K562 (cell line): Measurements from ENCODE around the gene NRF1. TPM values are rescaled to one million over a fixed set of nuclear protein-coding genes. Genes with fewer than 3 reads are reported as not detected.
A peak's percentile ranks its signal among the peaks of the same experiment; 100 is the strongest.

ENCODE experiments used
- ELF4 ChIP-seq: fragments of 450-650 bp; formaldehyde crosslinking; IDR thresholded peaks from 2 replicates; pipeline ENCODE4 v1.4.0; 2022; ENCODE audit warnings: missing genetic modification characterization
- ETV5 ChIP-seq: sonication (generic); formaldehyde crosslinking; IDR thresholded peaks from 2 replicates; pipeline ENCODE4 v1.4.0; 2020; ENCODE audit warnings: low read depth, mild to moderate bottlenecking, missing genetic modification reagents
- ETV6 ChIP-seq, 3 experiments: fragments of 150-350 bp in 1 of 3; sonication (generic) in 1 of 3; formaldehyde crosslinking in 1 of 3; IDR thresholded peaks; 2 replicates each; pipeline versions ENCODE4 v1.6.1 to v1.8.0; 2014 to 2022; ENCODE audit warnings: borderline replicate concordance in 2 of 3, low read depth in 2 of 3, antibody characterized with exemption in 1 of 3, low read length in 1 of 3, mild to moderate bottlenecking in 1 of 3, missing genetic modification reagents in 1 of 3
- FOXP4 ChIP-seq: sonication (generic); formaldehyde crosslinking; IDR thresholded peaks from 2 replicates; pipeline ENCODE4 v1.8.0; 2022; ENCODE audit warnings: mild to moderate bottlenecking, missing genetic modification reagents, borderline replicate concordance
- ILK ChIP-seq: fragments of 450-650 bp; IDR thresholded peaks from 2 replicates; pipeline ENCODE4 v1.6.1; 2016; ENCODE audit warnings: missing genetic modification characterization, low read depth, mild to moderate bottlenecking, missing compliant biosample characterization, moderate library complexity, borderline replicate concordance
- KDM2B ChIP-seq: fragments of 250-450 bp; sonication (Bioruptor Pico); IDR thresholded peaks from 2 replicates; pipeline ENCODE4 v1.8.0; 2021; ENCODE audit warnings: mild to moderate bottlenecking, moderate library complexity
- MTA2 ChIP-seq: fragments of 450-650 bp; IDR thresholded peaks from 2 replicates; pipeline ENCODE4 v1.6.1; 2016; ENCODE audit warnings: low read depth
- NFIC ChIP-seq: fragments of 450-650 bp; IDR thresholded peaks from 2 replicates; pipeline ENCODE4 v1.6.1; 2017; ENCODE audit warnings: mild to moderate bottlenecking, inconsistent platforms
- PHB2 ChIP-seq: fragments of 450-650 bp; IDR thresholded peaks from 2 replicates; pipeline ENCODE4 v1.6.1; 2017; ENCODE audit warnings: low read depth
- SOX6 ChIP-seq: fragments of 450-650 bp; IDR thresholded peaks from 2 replicates; pipeline ENCODE4 v1.6.1; 2014; ENCODE audit warnings: mild to moderate bottlenecking
- TAF1 ChIP-seq: IDR thresholded peaks from 2 replicates; pipeline ENCODE4 v1.6.1; 2011; ENCODE audit warnings: mild to moderate bottlenecking, low read length, moderate library complexity; ENCODE audit not compliant: insufficient read depth, control insufficient read depth, severe bottlenecking; ENCODE audit errors: extremely low read depth
- TBL1XR1 ChIP-seq, 2 experiments: IDR thresholded peaks; 2 replicates each; pipeline ENCODE4 v1.6.1; 2012; ENCODE audit warnings: improper control_type of control experiment in 2 of 2, low read length in 2 of 2, mild to moderate bottlenecking in 1 of 2
- TCF7L2 ChIP-seq: fragments of 150-350 bp; IDR thresholded peaks from 2 replicates; pipeline ENCODE4 v1.6.1; 2016; ENCODE audit warnings: low read depth, mild to moderate bottlenecking, low read length, moderate library complexity
- polyA plus RNA-seq, 8 experiments: library from polyadenylated mRNA; depleted of rRNA in 4 of 8; stranded (reverse) in 5 of 8; unstranded in 3 of 8; fragments of >200 nt; fragmentation: Nextera tagmentation in 2 of 8; fragmentation: Illumina TruSeq in 1 of 8; extraction: Ambion mirVana in 2 of 8; extraction: Trizol in 1 of 8; gene quantifications; 2 replicates each; pipeline versions ENCODE4 v1.2.1 to v1.2.3, GENCODE V29; 2011 to 2014; ENCODE audit warnings: inconsistent platforms in 1 of 8, missing spikeins in 1 of 8
- total RNA-seq, 7 experiments: library from RNA; depleted of rRNA in 6 of 7; stranded (reverse); fragments of >200 nt in 6 of 7; fragmentation: Illumina TruSeq in 2 of 7; extraction: Trizol in 2 of 7; gene quantifications; 2 replicates each; pipeline versions ENCODE4 v1.2.1 to v1.2.3, GENCODE V29; 2011 to 2021; ENCODE audit warnings: low replicate concordance in 1 of 7
- TF ChIP-seq, protein P1 (sequence below): sonication (generic); formaldehyde crosslinking; IDR thresholded peaks from 2 replicates; pipeline ENCODE4 v1.4.0; 2020; ENCODE audit warnings: mild to moderate bottlenecking, missing genetic modification reagents
- TF ChIP-seq, protein P2 (sequence below): fragments of 450-650 bp; IDR thresholded peaks from 2 replicates; pipeline ENCODE4 v1.6.1; 2016; ENCODE audit warnings: antibody characterized with exemption
- TF ChIP-seq, protein P3 (sequence below): fragments of 450-650 bp; formaldehyde crosslinking; IDR thresholded peaks from 2 replicates; pipeline ENCODE4 v1.4.0; 2022; ENCODE audit warnings: missing genetic modification characterization
- TF ChIP-seq, protein P4 (sequence below), 2 experiments: fragments of 250-450 bp in 1 of 2; fragments of 450-650 bp in 1 of 2; sonication (Bioruptor Pico) in 1 of 2; IDR thresholded peaks; 2 replicates each; pipeline versions ENCODE4 v1.6.1 to v1.8.0; 2016 to 2021; ENCODE audit warnings: mild to moderate bottlenecking in 2 of 2, moderate library complexity in 2 of 2, missing compliant biosample characterization in 1 of 2, missing genetic modification characterization in 1 of 2
- TF ChIP-seq, protein P5 (sequence below), 2 experiments: fragments of 450-650 bp in 1 of 2; sonication (generic) in 1 of 2; formaldehyde crosslinking in 1 of 2; IDR thresholded peaks in 1 of 2; conservative IDR thresholded peaks in 1 of 2; 2 replicates each; pipeline versions ENCODE4 v1.6.1 to v1.8.1; 2016 to 2023; ENCODE audit warnings: mild to moderate bottlenecking in 2 of 2, moderate library complexity in 2 of 2, inconsistent platforms in 1 of 2, missing genetic modification reagents in 1 of 2

The NRF1 gene
- total and polyA plus RNA-seq, 9 of the 15 experiments (the other 6 are each of a cell fraction or from before 2014, with no cell fraction given): 8.6 to 28.8 (median 20.3) TPM

DNA sequence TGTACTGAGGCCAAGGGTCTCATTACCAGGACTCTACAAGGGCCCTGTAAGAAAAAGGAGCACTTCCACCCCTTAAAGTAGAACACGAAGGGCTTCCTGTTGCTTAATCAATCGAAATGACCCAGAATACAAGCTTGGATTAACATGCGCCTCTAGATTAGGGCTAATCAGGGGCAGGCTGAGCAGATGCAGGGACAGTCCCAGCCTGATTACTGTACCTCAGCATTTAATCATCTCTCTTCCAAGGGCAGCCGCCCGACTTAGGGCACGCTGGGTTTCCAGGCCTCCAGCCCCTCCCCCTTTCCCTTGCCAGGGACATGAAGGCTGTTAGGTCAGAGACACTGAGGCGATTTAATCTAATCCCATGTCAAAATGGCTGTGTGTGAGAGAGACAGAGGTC lies 138.6 kb downstream of the NRF1 start (continued):
- TF ChIP-seq FOXP4 (CRISPR knock-in tag): no peak
- TF ChIP-seq, protein P1, sequence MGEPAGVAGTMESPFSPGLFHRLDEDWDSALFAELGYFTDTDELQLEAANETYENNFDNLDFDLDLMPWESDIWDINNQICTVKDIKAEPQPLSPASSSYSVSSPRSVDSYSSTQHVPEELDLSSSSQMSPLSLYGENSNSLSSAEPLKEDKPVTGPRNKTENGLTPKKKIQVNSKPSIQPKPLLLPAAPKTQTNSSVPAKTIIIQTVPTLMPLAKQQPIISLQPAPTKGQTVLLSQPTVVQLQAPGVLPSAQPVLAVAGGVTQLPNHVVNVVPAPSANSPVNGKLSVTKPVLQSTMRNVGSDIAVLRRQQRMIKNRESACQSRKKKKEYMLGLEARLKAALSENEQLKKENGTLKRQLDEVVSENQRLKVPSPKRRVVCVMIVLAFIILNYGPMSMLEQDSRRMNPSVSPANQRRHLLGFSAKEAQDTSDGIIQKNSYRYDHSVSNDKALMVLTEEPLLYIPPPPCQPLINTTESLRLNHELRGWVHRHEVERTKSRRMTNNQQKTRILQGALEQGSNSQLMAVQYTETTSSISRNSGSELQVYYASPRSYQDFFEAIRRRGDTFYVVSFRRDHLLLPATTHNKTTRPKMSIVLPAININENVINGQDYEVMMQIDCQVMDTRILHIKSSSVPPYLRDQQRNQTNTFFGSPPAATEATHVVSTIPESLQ (CRISPR knock-in tag): no peak
- no peak for TF ChIP-seq TCF7L2
- peak; percentile 29 for TF ChIP-seq TAF1
- peak; percentile 61; the same call in 1 of the 2 replicates for TF ChIP-seq PHB2
- TF ChIP-seq ILK (tag): no peak
- no peak for TF ChIP-seq ETV6 (IDR thresholded peaks at IDR 0.05; ENCODE audit: borderline replicate concordance in 1 of 2, low read depth in 2 of 2, low read length in 1 of 2)
- no peak for TF ChIP-seq ETV6 (CRISPR knock-in tag; IDR thresholded peaks at IDR 0.05; ENCODE audit: borderline replicate concordance)
- TF ChIP-seq, protein P2, sequence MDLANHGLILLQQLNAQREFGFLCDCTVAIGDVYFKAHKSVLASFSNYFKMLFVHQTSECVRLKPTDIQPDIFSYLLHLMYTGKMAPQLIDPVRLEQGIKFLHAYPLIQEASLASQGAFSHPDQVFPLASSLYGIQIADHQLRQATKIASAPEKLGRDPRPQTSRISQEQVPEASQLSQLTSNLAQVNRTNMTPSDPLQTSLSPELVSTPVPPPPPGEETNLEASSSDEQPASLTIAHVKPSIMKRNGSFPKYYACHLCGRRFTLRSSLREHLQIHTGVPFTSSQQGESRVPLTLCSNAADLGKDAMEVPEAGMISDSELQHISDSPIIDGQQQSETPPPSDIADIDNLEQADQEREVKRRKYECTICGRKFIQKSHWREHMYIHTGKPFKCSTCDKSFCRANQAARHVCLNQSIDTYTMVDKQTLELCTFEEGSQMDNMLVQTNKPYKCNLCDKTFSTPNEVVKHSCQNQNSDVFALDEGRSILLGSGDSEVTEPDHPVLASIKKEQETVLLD: peak; percentile 63; the same call in 1 of the 2 replicates
- peak; percentile 68 for TF ChIP-seq MTA2
- peak; percentile 51; the same call in 1 of the 2 replicates for TF ChIP-seq SOX6
- TF ChIP-seq ELF4 (CRISPR knock-in tag): 0 out of 2 replicates have a peak, but pooled peaks have one; percentile 51
- TF ChIP-seq KDM2B (CRISPR knock-in tag): no peak
- TF ChIP-seq ETV5 (CRISPR knock-in tag): peak; percentile 47; the same call in 1 of the 2 replicates
- TF ChIP-seq, protein P3, sequence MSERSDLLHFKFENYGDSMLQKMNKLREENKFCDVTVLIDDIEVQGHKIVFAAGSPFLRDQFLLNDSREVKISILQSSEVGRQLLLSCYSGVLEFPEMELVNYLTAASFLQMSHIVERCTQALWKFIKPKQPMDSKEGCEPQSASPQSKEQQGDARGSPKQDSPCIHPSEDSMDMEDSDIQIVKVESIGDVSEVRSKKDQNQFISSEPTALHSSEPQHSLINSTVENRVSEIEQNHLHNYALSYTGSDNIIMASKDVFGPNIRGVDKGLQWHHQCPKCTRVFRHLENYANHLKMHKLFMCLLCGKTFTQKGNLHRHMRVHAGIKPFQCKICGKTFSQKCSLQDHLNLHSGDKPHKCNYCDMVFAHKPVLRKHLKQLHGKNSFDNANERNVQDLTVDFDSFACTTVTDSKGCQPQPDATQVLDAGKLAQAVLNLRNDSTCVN: no peak
- TF ChIP-seq NFIC: peak; percentile 79
- TF ChIP-seq TBL1XR1 (IDR thresholded peaks at IDR 0.05; ENCODE audit: low read length in 2 of 2): peak; percentile 69 to 73; a peak in 2 of 4 replicates
- TF ChIP-seq, protein P4, sequence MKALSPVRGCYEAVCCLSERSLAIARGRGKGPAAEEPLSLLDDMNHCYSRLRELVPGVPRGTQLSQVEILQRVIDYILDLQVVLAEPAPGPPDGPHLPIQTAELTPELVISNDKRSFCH (CRISPR knock-in tag; IDR thresholded peaks at IDR 0.05): no peak
- TF ChIP-seq, protein P4 (tag; IDR thresholded peaks at IDR 0.05): peak; percentile 87
- TF ChIP-seq, protein P5, sequence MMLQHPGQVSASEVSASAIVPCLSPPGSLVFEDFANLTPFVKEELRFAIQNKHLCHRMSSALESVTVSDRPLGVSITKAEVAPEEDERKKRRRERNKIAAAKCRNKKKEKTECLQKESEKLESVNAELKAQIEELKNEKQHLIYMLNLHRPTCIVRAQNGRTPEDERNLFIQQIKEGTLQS (IDR thresholded peaks at IDR 0.05): no peak
- TF ChIP-seq, protein P5 (CRISPR knock-in tag; conservative IDR thresholded peaks at IDR 0.05): no peak
